Measurements from ENCODE around the gene FARSA. TPM values are rescaled to one million over a fixed set of nuclear protein-coding genes. Genes with fewer than 3 reads are reported as not detected.

Gene FARSA
- total and polyA plus RNA-seq, 2 of the 13 experiments (the other 11 are each of a cell fraction or from before 2014, with no cell fraction given), result 25.9 to 72.0 TPM

DNA sequence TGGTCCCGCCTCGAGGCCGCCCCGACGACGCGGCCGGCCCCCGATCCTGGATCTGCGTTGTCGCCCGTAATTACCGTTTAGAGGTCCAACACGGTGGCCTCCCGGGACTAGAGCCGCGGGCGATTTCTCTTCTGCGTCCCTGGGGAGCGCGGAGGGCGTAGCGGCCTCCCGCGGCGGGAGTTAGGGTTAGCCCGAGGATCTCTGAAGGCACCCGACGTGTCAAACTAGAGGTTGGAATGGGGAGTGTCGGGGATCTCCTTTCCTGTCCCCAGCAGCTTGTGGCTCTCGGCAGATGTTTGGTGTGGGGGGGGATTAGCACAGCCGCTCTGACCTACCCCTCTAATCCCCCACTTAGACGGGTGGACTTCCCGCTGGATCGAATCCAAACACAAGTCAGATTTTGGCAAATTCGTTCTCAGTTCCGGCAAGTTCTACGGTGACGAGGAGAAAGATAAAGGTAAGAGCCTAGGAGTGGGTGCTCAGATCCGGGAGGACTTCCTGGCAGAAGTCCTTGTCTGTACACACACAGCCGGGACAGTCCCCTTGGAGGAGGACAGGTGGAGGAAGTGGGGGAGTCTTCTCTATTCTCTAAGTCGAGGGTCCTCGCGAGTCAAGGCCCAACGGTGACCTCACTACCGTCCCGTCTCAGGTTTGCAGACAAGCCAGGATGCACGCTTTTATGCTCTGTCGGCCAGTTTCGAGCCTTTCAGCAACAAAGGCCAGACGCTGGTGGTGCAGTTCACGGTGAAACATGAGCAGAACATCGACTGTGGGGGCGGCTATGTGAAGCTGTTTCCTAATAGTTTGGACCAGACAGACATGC, 5.5 kb upstream of the FARSA start (continued):
- TF ChIP-seq, protein P1, sequence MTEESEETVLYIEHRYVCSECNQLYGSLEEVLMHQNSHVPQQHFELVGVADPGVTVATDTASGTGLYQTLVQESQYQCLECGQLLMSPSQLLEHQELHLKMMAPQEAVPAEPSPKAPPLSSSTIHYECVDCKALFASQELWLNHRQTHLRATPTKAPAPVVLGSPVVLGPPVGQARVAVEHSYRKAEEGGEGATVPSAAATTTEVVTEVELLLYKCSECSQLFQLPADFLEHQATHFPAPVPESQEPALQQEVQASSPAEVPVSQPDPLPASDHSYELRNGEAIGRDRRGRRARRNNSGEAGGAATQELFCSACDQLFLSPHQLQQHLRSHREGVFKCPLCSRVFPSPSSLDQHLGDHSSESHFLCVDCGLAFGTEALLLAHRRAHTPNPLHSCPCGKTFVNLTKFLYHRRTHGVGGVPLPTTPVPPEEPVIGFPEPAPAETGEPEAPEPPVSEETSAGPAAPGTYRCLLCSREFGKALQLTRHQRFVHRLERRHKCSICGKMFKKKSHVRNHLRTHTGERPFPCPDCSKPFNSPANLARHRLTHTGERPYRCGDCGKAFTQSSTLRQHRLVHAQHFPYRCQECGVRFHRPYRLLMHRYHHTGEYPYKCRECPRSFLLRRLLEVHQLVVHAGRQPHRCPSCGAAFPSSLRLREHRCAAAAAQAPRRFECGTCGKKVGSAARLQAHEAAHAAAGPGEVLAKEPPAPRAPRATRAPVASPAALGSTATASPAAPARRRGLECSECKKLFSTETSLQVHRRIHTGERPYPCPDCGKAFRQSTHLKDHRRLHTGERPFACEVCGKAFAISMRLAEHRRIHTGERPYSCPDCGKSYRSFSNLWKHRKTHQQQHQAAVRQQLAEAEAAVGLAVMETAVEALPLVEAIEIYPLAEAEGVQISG (CRISPR knock-in tag; IDR thresholded peaks at IDR 0.05), result 0 out of 2 replicates have a peak, but pooled peaks have one; percentile 4
- TF ChIP-seq ZFY (CRISPR knock-in tag; IDR thresholded peaks at IDR 0.05) (no peak), ZNF34 (CRISPR knock-in tag; IDR thresholded peaks at IDR 0.05; ENCODE audit: borderline replicate concordance) (peak; percentile 84), KLF6 (CRISPR knock-in tag; IDR thresholded peaks at IDR 0.05) (no peak; the same call in 1 of the 2 replicates), LRRFIP1 (CRISPR knock-in tag; conservative IDR thresholded peaks at IDR 0.05) (no peak), PAX8 (CRISPR knock-in tag; IDR thresholded peaks at IDR 0.05; ENCODE audit: borderline replicate concordance) (0 out of 2 replicates have a peak, but pooled peaks have one; percentile 59), ZSCAN25 (CRISPR knock-in tag; IDR thresholded peaks at IDR 0.05) (peak; percentile 35; the same call in 1 of the 2 replicates), ZNF550 (CRISPR knock-in tag; IDR thresholded peaks at IDR 0.05; ENCODE audit: borderline replicate concordance) (no peak), ZNF317 (CRISPR knock-in tag; IDR thresholded peaks at IDR 0.05) (peak; percentile 59; the same call in 1 of the 2 replicates), YEATS4 (CRISPR knock-in tag; IDR thresholded peaks at IDR 0.05; ENCODE audit: borderline replicate concordance) (no peak), ZNF124 (CRISPR knock-in tag; IDR thresholded peaks at IDR 0.05) (no peak), ZNF362 (CRISPR knock-in tag; IDR thresholded peaks at IDR 0.05; ENCODE audit: borderline replicate concordance) (no peak; the same call in 1 of the 2 replicates), PCBP2 (optimal IDR thresholded peaks at IDR 0.05; ENCODE audit: low read depth, low read length, poor library complexity, severe bottlenecking) (no peak), GLI4 (CRISPR knock-in tag; IDR thresholded peaks at IDR 0.05; ENCODE audit: borderline replicate concordance) (peak; percentile 17; the same call in 1 of the 2 replicates), THYN1 (CRISPR knock-in tag; IDR thresholded peaks at IDR 0.05; ENCODE audit: borderline replicate concordance, low read depth) (no peak), NFE2 (CRISPR knock-in tag; IDR thresholded peaks at IDR 0.05) (no peak), ZNF343 (CRISPR knock-in tag; IDR thresholded peaks at IDR 0.05) (no peak), ZNF10 (CRISPR knock-in tag; IDR thresholded peaks at IDR 0.05; ENCODE audit: borderline replicate concordance, low read depth) (no peak)
- TF ChIP-seq, protein P2, sequence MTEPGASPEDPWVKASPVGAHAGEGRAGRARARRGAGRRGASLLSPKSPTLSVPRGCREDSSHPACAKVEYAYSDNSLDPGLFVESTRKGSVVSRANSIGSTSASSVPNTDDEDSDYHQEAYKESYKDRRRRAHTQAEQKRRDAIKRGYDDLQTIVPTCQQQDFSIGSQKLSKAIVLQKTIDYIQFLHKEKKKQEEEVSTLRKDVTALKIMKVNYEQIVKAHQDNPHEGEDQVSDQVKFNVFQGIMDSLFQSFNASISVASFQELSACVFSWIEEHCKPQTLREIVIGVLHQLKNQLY (CRISPR knock-in tag; IDR thresholded peaks at IDR 0.05), result no peak

All from HepG2 (cell line).